ENCODE data around the gene SLC1A2.

DNA sequence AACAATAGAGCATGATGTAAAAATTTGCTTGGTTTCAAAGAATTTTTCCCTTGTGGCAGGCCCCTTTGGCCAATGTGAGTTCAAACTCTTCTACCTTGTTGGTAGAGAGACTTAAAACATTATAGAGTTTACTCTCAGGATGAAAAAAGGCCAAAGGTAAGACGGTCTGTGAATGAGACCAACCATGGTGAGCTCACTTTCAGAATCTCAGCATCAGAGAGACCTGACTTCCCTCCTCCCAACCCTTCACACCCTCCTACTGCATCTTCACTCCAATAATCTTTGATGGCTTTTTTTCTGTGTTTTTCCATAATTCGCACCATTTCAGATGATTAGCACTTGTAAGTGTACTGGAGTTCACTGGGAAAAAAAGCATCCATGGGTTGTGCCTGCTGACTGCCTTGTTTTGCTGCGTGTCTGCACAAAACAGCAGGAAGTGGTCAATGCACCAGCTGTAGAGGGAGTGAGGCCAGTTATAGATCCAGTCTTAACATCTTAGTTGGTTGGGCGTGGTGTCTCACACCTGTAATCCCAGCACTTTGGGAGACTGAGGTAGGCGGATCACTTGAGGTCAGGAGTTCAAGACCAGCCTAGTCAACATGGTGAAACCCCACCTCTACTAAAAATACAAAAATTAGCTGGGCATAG is 64.1 kb downstream of the SLC1A2 start:
- TF ChIP-seq EZH2 (IDR thresholded peaks at IDR 0.05; ENCODE audit: insufficient read depth, low read length) = no peak
- no peak for TF ChIP-seq CTCF (IDR thresholded peaks at IDR 0.05; ENCODE audit: insufficient read depth, low read depth, low read length)
